ENCODE results near the gene UBA7.

GRCh38 chr3:49841126-49841696, 27.5 kb upstream of the UBA7 start:
- TF ChIP-seq CTCF (IDR thresholded peaks at IDR 0.05) (peak; percentile 50), EZH2phosphoT487 (IDR thresholded peaks at IDR 0.05) (no peak)

Measured in neural progenitor cell (in vitro differentiated cells).